Measurements from ENCODE around the gene ALG8. TPM values are rescaled to one million over a fixed set of nuclear protein-coding genes. Genes with fewer than 3 reads are reported as not detected.
"Not testable (repeated sequence)": the region's sequence is repeated elsewhere in the genome, so short reads cannot be mapped to it uniquely, and the experiment has no call there.

The ALG8 gene
- total RNA-seq, 1 donor from 2014 or later = 31.4 TPM

- no peak for DNase-seq (ENCODE audit: low read depth, low spot score)
Measured at GRCh38 chr11:78100676-78101472, 38.6 kb downstream of the ALG8 start.

GRCh38 chr11:78100261-78100660, 39.2 kb downstream of the ALG8 start:
- no peak for DNase-seq (ENCODE audit: low read depth, low spot score)

GRCh38 chr11:78099666-78100065, 39.8 kb downstream of the ALG8 start:
- no peak for DNase-seq (ENCODE audit: low read depth, low spot score)

- no peak for DNase-seq (ENCODE audit: low read depth, low spot score)
Measured at GRCh38 chr11:78097666-78098385, 41.6 kb downstream of the ALG8 start.

- no peak for DNase-seq (ENCODE audit: low read depth, low spot score)
Measured at GRCh38 chr11:78094250-78094649, 45.2 kb downstream of the ALG8 start.

- DNase-seq (ENCODE audit: low read depth, low spot score) = not testable (repeated sequence)
Measured at GRCh38 chr11:78086521-78087074, 52.8 kb downstream of the ALG8 start.

GRCh38 chr11:78085972-78086371, 53.5 kb downstream of the ALG8 start:
- no peak for DNase-seq (ENCODE audit: low read depth, low spot score)

- not testable (repeated sequence) for DNase-seq (ENCODE audit: low read depth, low spot score)
Measured at GRCh38 chr11:78084506-78084905, 54.9 kb downstream of the ALG8 start.

GRCh38 chr11:78083021-78083420, 56.4 kb downstream of the ALG8 start:
- DNase-seq (ENCODE audit: low read depth, low spot score) = no peak

- DNase-seq (ENCODE audit: low read depth, low spot score) = no peak
Measured at GRCh38 chr11:78082146-78082545, 57.3 kb downstream of the ALG8 start.

GRCh38 chr11:78081583-78081982, 57.8 kb downstream of the ALG8 start:
- DNase-seq (ENCODE audit: low read depth, low spot score) = no peak

- DNase-seq (ENCODE audit: low read depth, low spot score) = no peak
Measured at GRCh38 chr11:78080818-78081495, 58.5 kb downstream of the ALG8 start.

- DNase-seq (ENCODE audit: low read depth, low spot score) = no peak
Measured at GRCh38 chr11:78080084-78080817, 59.2 kb downstream of the ALG8 start.

- DNase-seq (ENCODE audit: low read depth, low spot score) = peak; percentile 54
Measured at GRCh38 chr11:78079232-78080083, 60.0 kb downstream of the ALG8 start, which contains the start of gene NDUFC2. NDUFC2 (minus strand) TSS chr11:78079862; CDS start chr11:78079744, 118 bp downstream.

- DNase-seq (ENCODE audit: low read depth, low spot score) = no peak
Measured at GRCh38 chr11:78078218-78079167, 60.9 kb downstream of the ALG8 start.

GRCh38 chr11:78077592-78077991, 61.8 kb downstream of the ALG8 start:
- not testable (repeated sequence) for DNase-seq (ENCODE audit: low read depth, low spot score)

- no peak for DNase-seq (ENCODE audit: low read depth, low spot score)
Measured at GRCh38 chr11:78076733-78077403, 62.6 kb downstream of the ALG8 start.

- DNase-seq (ENCODE audit: low read depth, low spot score) = no peak
Measured at GRCh38 chr11:78074756-78075155, 64.7 kb downstream of the ALG8 start.

Data from pulmonary artery endothelial cell (primary cell).